CD1c-positive myeloid dendritic cell (primary cell): ENCODE measurements around the gene OSBPL10.
"Not testable (repeated sequence)": the region's sequence is repeated elsewhere in the genome, so short reads cannot be mapped to it uniquely, and the experiment has no call there.

Experiments used
- DNase-seq: peaks from one replicate; pipeline ENCODE4 v3.0.0-alpha.2; 2016; ENCODE audit errors: extremely low spot score

The OSBPL10 gene

DNA sequence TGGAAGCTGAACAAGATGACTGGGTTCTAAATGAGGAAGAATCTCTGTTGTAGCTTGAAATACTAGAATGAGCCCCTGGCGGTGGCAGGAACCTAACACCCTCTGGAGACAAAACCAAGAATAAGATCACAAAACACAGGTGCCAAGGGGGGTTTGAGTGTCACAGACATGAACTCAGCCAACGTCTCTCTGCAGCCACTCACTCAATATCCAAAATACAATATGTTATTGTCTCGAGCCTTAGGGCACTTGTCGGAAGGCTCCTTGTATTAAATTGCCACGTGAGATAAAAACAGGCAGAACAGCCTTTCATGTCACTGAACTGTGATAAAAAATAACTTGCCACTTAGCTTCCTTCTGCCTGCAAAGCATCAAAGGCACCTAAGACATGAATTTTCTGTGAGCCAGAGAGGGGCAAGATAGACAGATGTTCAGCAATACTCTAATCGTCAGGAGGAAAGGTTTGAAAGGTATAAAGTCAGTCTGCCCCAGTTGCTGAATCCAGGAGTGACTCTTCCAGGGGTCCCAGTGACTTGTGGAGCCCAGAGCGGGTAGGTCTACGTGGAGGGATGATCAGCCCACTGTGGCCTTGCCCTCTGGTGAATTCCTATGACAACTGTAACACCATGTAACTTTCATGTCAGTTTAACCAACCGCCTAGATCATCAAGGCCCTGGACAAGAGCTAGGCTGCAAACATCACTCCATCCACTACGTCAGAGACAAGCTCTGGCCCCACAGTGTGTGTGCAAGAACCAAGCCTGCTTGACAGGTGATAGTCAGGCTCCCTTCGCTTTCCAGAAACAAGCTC lies 165.2 kb downstream of the OSBPL10 start:
- DNase-seq, result no peak

DNA sequence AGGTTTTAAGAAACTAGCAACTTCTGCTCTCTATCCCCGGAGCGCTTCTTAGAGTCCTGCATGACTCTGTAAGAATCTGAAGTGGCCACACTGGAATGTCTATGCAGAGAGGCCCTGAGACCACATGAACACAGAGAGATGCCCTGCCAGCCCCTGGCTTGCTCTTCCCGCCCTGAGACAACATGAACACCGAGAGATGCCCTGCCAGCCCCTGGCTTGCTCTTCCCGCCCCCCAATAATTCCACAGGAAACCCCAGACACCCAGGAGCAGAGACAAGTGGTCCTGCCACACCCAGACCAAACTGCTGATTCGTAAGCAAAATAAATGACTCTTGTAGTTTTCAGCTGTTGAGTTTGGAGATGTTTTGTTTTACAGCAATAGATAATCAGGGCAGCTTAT lies 166.1 kb downstream of the OSBPL10 start:
- no peak for DNase-seq

DNA sequence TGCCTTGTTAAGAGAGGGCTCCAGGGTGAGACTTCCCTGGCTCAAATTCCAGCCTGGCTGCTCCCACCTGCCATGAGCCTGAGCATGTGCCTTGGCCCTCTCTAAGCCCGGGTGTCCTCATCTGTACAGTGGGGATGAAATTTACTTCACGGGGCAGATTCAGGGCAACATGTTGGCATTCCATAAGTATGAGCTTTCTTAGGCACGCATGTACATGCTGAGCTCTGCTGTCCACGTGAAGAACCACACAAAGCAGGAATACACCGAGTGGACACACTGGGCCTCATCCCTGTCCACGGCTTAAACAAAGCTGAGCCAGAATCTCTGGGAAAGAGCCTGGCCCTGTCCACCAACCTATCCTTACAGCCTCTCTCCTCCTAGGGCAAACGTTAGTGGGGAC lies 167.4 kb downstream of the OSBPL10 start:
- no peak for DNase-seq

DNA sequence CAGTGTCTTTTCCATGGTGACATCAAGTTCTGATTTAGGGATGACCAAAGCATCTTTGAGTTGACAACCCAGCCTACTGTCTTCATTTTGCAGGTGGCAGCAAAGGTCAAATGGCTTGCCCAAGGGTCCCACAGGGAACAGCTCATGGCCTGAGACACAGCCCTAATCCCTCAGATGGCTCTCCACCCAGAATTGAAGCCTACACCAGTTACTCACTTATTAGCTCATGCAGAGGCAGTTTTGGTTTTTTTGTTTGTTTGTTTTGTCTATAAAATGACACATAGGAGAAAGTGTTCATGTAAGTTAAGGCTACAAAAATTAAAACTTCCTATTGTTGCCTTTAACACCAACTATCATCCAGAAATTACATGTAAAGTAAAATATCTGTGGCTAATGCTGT lies 167.9 kb downstream of the OSBPL10 start:
- DNase-seq, result no peak

DNA sequence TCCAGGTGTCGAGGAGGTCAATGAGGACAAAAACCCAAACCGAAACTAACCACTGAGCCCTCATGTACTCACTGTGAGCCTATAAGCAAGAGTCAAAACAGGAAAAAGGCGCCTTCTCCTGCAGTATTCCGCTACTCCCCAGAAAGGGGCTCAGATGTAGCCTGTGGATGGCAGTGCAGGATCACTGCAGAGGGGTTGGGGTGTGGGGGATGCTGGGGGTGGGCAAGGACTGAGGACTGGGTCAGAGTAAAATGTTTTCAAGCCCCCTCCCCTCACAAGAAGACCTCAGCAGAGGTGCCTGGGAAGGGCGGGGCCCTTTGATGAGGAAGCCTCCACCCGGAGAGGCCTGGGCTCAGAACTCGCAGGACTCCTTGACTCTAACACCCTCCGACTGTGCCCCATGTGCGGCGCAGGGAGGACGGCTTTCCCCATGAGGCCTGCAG lies 170.1 kb downstream of the OSBPL10 start:
- no peak for DNase-seq

DNA sequence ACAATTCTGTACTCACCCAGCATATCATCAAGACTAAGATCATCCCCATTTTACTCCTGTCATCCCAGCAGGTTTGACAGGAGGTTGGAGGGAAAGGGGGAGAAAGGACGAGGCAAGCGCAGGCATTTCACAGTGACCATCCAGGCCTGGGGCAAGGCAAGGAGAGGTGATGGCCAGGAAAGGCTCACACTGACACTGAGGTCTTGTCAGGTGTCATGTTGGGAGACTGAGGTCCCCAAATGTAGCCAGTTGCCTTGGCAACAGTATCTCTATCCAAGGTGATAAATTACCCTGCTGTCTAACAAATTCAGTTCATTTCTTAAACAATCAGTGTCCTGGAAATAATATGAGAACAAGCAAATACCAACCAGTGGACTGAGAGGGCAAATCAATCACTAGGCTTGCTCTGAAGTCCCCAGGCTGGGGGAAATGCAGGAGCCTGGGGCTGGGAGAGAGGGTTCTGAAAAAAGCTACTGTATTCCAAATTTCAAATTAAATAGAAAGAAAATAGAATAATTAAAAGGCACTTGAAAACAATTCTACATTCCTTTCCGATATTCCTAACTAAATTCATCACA lies 172.8 kb downstream of the OSBPL10 start:
- DNase-seq, result no peak

DNA sequence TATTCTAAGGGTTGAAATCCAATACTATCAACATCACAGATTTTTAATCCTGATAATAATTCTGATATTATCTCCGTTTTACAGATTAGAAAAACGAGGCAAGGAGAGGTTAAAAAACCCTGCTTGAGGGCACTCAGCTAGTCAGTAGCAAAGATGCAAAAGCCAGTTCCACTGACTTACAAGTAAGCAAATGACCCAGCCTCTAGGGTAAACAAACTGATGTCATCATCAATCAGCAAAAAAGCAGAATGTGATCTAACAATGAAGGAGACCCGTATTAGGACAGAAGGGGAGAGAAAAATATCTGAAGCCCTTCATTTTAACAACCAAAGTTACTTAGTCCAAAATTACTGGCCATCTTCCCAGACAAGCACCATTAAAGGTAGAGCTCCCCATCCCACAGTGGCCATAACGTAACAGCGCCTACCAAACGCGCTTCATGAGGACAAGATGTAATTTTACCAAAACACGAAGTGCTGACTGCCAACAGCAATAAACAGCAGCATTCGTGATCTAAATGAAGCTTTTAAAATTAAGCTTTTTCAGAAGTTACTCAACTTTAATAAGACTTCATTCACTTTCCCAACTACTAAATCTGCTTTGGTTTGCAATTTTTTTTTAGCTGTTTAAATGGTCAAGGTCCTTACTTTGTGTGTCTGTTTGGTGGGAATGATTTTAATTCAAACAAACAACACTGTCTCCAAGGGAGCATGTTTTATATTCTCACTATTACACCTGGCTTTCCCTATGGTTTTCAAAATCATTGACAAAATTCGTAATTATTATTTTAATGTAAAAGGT lies 176.6 kb downstream of the OSBPL10 start:
- DNase-seq, result no peak

DNA sequence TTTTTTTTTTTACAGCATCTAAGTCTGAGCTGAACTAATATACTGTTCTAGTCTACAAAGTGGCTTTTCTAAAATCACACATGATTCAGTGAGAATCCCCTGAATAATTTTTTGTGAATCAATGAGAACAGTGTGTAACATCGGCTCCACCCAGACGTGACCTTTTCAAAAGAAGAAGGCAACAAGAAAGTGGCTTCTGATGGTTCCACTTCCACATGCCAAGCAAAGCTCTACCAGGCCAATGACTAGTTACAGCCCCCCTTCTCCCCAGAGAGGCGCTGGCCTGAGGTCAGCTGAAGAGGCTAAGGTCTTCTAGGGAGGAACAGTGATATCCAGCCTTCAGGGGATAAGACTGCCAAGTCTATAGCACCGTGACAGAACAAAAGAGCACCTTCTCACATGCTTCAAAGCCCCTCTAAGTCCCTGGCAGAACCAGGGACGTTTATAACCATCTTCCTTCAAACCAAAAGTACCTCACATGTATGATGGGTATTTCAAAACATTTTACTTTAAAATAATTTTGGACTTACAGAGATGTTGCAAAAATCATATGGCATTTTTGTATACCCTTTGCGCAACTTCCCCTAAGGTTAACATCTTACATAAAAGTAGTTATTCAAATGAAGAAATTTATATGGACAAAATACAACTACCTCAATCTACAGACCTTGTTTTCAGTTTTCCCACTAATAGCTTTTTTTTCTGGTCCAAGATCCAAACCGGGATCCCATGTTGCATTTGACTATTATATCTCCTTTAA lies 177.9 kb downstream of the OSBPL10 start:
- DNase-seq, result peak; percentile 29

DNA sequence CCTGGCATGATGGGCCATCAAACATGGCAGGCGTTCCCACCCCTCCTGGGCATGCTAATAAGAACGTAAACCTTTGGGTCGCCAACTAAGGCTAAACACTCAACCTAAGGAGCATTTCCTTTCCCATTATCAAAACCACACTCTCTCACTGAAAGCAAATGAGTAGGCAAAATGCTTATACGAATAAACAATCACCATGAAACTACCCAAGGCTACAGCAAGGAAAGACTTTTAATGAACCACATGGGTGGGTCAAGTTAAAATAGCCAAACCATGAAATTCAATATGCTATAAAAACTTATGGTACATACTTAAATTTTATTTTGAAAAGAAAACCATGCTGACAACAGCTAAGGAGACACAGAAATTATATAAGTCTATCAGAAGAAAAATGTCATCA lies 180.6 kb downstream of the OSBPL10 start:
- no peak for DNase-seq

DNA sequence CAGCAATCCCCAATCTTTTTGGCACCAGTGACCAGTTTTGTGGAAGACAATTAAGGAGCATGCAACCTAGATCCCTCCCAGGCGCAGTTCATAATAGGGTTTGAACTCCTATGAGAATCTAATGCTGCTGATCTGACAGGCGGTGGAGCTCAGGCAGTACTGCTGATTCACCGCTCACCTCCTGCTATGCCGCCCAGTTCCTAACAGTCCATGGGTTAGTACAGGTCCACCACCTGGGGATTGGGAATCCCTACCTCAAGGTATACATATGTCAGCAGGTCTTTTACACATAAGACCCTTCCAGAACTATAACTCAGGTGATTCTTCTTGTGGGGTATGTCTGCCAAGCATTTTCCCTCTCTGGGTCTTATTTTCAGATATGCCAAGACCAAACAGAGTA lies 182.2 kb downstream of the OSBPL10 start:
- no peak for DNase-seq

DNA sequence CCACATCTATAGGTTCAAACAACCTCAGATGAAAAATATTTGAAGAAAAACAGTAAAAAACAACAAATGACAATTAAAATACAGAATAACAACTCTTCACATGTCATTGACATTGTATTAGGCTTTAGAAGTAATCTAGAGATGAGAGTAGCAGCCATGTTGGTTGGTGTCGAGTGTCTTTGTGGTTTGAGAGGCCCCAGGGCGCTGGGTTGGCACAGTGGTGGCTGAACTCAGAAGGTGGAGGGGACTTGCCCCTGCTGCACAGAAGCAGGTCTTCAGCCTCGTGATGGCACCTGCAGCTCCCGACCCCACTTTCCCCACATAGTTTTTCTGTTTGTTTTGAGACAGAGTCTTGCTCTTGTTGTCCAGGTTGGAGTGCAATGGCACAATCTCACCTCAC lies 187.2 kb downstream of the OSBPL10 start:
- DNase-seq, result no peak

DNA sequence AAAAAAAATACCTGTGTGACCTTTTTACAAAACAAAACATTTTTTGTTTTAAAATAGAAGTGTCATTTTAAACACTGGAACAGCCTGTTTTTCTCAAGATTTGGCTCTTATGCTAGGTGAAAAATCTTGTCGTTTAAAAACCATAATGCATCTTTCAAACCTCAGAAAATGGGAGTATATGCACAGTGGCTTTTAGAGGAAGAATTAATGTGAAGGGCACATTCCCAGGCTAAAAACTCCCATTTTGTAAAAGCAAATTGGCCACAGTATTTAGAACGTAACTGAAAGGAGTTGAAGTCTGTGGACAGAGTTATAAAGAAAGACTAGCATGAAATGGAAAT lies 190.0 kb downstream of the OSBPL10 start:
- no peak for DNase-seq

DNA sequence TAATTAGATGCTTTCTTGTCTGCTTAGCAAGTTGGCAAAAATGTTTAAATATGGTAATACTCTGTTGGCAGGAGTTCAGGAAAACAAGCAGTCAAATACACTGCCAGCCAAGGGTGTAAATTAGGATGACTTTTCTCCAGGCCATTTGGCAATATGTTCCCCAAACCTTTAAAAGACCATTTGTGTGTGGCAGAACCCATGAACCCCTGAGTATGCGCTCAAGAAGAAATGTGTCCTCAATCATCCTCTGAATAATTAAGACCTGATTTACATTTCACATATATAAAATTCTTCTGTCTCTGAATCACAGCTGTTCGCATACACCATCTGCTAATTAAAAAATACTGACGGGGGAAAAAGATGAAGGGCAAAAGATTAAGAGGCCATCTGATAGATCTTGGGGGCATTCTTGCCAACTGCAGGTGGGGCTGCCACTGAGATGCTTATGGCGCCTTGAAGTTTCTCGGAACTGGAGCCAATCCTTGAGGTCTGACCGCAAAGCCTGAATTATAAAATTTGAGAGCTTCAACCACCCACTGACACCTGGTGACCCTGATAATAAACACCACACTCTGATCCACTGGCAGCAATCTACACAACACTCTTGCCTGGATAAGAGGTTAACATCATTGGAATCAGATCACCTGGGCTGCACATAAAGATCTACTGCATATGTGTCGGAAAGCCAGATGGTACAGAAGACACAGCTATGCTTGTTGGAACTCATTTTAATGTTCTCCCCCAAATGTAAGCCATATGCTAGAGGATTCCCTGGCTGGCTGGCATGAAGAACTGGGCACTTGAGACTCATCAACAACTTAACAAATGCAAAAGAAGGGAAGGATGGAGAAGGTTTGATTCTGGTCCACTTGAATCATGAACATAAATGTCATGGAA lies 190.6 kb downstream of the OSBPL10 start:
- no peak for DNase-seq

DNA sequence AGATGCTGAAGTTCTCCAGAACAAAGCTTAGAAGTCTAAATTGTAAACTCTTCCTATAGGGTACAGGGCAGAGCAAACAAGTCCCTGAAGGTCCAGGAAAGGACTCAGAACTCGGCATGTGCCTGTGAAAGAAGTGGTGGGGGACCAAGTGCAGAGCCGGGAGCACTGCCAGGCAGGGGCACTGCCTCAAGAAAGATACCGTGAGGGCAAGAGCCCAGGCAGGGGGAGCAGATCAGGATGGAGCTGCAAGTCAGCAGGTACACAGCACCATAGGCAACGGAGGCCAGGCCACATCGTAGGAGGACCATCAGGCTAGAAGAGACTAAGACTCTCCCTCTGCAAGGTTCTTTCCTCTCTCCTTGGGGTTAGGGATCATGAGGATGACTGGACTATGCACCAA lies 191.6 kb downstream of the OSBPL10 start:
- DNase-seq, result no peak

DNA sequence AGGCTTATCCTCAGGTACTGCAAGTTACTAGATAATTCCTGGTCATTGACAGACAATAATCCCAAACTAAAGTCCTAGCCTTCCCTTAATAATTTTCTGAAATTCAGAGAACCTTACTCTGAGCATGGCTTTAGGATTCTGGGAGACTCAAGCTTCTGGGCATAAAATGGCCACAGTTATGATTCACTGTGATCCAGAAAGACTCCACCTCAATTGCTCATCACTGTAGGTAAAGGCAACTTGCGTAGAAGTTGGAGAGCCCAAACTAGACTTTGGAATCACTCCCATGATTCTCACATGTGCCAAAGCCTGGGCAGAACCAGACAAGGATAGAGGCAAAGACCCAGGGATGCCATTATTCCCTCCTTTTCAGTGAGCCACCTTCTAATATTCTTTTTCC lies 195.3 kb downstream of the OSBPL10 start:
- no peak for DNase-seq

DNA sequence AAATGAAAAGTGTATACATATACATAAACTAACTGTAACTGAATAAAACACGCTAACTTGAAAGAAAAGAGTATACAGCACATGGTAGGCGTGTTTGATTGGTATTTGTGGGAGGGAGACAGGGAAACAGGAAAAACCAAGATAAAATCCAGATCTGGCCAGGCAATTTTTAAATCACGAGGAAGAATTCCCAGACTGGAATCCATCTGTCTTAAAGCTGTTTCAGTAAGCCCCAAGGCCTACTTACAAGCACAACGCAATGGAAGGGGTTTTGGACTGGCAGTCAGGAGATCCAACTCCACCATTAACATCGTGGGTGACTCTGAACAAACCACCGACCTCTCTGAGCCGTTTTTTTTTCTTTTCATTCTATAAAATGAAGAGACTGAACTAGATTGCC lies 195.8 kb downstream of the OSBPL10 start:
- no peak for DNase-seq

DNA sequence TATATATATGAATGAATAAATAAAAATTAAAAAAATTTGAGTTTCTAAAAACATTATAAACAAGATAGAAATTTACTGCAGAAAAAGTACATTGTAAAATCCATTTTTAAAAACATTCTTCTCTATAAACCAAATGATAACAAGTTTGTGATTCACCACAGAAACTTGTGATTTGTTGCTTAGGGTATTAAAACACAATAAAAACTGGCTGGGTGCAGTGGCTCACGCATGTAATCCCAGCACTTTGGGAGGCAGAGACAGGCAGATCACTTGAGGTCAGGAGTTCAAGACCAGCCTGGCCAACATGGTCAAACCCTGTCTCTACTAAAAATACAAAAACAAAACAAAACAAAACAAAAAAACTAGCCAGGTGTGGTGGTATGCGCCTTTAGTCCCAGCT lies 197.2 kb downstream of the OSBPL10 start:
- not testable (repeated sequence) for DNase-seq

DNA sequence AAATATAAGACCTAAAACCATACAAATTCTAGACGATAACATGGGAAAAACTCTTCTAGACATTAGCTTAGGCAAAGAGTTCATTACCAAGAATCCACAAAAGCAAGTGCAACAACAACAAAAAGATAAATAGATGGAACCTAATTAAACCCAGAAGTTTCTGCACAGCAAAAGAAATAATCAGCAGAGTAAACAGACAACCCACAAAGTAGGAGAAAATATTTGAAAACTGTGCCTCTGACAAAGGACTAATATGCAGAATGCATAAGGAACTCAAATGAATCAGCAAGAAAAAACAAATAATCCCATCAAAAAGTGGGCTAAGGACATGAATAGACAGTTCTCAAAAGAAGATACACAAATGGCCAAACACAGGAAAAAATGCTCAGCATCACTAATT lies 198.8 kb downstream of the OSBPL10 start:
- DNase-seq, result not testable (repeated sequence)

DNA sequence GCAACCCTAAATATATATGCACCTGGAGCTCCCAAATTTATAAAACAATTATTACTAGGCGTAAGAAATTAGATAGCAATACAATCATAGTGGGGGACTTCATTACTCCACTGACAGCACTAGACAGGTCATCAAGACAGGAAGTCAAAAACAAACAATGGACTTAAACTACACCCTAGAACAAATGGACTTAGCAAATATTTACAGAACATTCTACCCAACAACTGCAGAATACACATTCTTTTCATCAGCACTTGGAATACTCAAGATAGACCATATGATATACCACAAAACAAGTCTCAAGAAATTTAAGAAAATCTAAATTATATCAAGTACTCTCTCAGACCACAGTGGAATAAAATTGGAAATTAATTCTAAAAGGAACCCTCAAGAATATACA lies 201.5 kb downstream of the OSBPL10 start:
- DNase-seq, result no peak

DNA sequence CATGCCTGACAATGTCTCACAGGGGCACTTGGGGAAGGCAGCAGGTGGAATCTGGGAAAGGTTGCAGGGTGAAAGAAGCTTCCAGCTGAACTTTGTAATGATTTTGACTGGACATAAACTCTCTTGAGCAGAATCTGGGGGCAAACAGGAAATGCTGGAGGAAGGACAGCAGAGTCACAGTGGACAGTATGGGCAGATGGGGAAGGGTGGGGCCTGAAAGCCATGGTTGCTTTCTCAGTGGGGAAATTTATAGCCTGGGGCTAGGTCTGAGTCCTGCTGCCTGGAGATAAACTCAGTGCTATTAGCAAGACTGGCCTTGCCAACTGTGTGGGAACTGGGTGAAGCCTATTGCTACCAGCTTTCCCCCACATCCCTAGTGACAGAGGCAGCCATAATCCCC lies 203.2 kb downstream of the OSBPL10 start:
- no peak for DNase-seq

DNA sequence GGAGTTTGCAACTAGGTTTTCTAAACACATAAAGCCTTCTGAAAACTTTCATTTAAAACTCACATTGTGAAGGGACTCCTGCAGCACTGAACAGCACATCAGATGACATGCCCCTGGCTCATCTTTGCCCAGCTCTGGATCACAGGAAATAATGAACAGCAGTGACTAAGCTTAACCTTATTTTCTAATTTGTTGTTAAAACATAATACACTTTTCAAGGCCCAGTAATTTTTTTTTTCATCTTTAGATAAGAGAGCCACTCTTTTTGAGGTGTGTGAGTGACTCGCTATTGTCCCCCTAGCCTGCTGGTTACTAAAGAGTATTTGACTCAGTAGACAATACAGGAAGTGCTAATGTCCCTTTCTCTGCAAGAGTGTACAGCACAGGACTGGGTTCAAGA lies 204.0 kb downstream of the OSBPL10 start:
- no peak for DNase-seq
